ENCODE data around the gene ZNF397.

Gene ZNF397

DNA sequence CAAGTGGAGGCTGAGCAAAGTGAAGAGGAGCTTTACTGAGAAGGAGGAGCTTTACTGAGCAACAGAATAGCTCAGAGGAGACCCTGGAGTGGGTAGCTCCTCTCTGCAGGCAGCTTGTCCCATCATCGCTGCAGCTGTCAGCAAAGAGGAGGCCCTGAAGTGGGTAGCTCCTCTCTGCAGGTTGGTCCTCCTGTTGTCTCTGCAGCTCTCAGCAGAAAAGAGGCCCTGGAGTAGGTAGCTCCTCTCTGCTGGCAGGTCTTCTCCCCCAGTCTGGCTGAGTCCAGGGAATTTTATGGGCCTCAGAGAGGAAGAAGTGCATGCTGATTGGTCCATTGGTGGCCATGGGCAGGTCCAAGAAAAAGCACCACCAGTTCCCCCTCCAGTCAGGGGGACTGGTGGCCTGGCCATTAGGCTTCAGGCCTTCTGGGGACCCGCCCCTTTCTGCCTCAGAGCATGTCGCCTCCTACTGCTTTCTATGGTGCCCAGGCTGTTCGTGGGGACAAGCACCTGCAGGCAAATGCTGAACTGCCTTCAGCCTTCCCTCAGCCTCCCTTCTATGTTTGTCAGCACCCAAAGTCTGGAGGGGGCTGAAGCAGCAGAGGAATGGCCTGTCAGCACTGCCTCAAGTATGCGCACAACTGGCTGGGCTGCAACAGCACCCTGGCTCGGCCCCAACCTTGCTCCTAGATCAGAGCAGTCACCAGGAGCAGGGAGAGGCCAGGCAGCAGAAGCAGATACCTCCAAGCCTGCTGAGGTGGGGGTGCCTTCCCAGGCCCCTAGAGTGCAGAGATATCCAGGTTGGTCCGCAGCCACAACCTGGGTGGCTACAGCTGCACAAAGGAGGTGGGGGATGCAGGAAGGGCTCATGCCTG is 43.3 kb downstream of the ZNF397 start:
- no peak overlapping the region for H3K4me3 ChIP-seq (ENCODE audit: control insufficient read depth, low read depth, low read length)
- TF ChIP-seq, protein P1, sequence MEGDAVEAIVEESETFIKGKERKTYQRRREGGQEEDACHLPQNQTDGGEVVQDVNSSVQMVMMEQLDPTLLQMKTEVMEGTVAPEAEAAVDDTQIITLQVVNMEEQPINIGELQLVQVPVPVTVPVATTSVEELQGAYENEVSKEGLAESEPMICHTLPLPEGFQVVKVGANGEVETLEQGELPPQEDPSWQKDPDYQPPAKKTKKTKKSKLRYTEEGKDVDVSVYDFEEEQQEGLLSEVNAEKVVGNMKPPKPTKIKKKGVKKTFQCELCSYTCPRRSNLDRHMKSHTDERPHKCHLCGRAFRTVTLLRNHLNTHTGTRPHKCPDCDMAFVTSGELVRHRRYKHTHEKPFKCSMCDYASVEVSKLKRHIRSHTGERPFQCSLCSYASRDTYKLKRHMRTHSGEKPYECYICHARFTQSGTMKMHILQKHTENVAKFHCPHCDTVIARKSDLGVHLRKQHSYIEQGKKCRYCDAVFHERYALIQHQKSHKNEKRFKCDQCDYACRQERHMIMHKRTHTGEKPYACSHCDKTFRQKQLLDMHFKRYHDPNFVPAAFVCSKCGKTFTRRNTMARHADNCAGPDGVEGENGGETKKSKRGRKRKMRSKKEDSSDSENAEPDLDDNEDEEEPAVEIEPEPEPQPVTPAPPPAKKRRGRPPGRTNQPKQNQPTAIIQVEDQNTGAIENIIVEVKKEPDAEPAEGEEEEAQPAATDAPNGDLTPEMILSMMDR (IDR thresholded peaks at IDR 0.05; ENCODE audit: control insufficient read depth, insufficient read depth, low read depth, low read length, missing control alignments), result no peak

DNA sequence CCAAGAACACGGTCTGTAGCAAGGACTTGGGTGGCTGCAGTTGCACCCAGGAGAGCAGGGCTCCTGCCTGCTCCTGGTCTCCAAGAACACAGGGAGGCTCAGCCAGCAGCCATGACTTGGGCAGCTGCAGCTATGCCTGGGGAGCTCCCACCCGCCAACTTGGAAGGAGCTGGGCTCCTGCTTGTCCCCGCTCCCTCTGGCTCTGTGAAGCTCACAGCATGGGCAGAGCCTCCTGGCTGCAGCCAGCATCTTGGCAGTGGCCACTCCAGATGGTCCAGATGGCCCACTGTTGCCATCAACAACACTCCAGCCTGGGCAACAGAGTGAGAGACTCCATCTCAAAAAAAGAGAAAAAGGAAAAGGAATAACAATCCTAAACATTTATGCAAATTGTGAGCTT is 44.0 kb downstream of the ZNF397 start:
- DNase-seq (ENCODE audit: low read depth), result no peak
- TF ChIP-seq, protein P1 (IDR thresholded peaks at IDR 0.05; ENCODE audit: control insufficient read depth, insufficient read depth, low read depth, low read length, missing control alignments), result no peak
- no peak overlapping the region for H3K4me3 ChIP-seq (ENCODE audit: control insufficient read depth, low read depth, low read length)

More for the DNA sequence above, 43.3 kb downstream of the ZNF397 start:
- DNase-seq (ENCODE audit: low read depth), result no peak

DNA sequence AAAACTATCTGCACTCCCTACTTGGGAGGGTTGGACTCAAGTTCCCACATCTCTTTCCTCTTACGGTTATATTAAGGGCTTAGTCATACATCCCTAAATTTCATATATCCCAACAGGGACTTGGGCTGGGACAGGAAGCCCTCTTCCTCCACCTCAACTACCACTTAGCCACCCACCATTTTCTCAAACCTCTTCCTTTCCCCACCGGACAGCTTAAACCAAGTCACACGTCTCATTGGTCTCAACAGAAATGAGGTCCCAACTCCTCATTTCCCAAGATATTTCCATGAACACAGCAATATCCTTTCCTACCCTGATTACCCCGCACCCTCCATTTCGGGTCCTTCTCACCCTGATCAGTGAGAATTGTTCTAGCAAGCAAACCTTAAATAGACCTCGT is 48.5 kb downstream of the ZNF397 start:
- no peak for DNase-seq (ENCODE audit: low read depth)
- TF ChIP-seq, protein P1 (IDR thresholded peaks at IDR 0.05; ENCODE audit: control insufficient read depth, insufficient read depth, low read depth, low read length, missing control alignments), result no peak
- H3K4me3 ChIP-seq (ENCODE audit: control insufficient read depth, low read depth, low read length), result peak overlapping the region; percentile 80

DNA sequence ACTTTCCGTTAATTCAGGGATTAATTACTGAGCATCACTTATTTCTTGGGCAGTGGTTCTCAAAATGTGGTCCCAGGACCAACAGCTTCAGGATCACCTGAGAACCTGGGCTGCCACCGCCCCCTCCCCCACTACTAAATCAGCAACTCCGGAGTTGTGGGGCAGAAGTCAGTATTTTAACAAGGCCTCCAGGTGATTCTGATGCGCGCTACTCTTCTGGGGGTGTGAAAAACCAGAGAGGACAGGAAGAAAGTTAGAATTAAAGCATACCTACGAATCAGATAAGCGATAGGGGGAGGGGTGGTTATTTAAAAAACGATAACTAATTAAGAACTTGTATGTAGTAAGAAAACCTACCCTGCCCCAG is 48.9 kb downstream of the ZNF397 start:
- peak overlapping the region; percentile 80 for H3K4me3 ChIP-seq (ENCODE audit: control insufficient read depth, low read depth, low read length)
- TF ChIP-seq, protein P1 (IDR thresholded peaks at IDR 0.05; ENCODE audit: control insufficient read depth, insufficient read depth, low read depth, low read length, missing control alignments), result no peak
- DNase-seq (ENCODE audit: low read depth), result no peak

DNA sequence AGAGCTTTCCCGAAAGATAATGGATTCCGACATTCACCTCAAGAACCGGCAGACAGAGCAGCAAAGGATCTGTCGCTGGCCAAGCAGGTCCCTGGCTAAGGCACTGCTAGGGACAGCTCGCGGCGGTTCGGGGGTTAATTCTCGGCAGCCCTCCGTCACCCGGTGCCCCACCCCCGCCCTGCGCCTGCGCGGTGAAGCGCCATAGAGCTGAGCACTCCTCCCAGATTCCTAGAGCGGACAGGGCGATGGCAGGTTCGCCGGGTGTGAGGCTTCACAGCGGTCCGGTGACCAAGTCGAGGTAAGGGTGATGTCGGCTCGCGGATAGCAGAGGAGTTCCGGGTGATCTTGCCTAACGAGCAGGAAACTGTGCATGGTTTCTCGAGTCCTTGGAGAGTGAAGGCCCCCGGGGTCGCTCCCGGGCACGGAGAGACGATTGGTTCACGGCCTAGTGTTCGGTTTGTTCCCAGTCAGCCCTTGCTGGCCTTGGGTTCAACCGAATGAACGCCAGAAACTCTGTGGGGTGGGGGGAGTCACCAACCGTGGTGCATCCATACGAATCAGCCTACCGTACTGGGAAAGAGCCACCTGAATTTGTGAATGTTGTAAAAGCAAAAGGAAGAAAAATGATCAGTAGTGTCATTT is 49.4 kb downstream of the ZNF397 start, which contains the start of gene ZSCAN30:
Gene ZSCAN30, minus strand, starts transcription at position 136 of the 642 bp plus-strand sequence. CDS start 25,877 bp downstream, outside the sequence.
- DNase-seq (ENCODE audit: low read depth), result peak; percentile 75
- TF ChIP-seq, protein P1 (IDR thresholded peaks at IDR 0.05; ENCODE audit: control insufficient read depth, insufficient read depth, low read depth, low read length, missing control alignments), result no peak
- peak within 1 kb of the TSS; percentile 80 for H3K4me3 ChIP-seq (ENCODE audit: control insufficient read depth, low read depth, low read length)

DNA sequence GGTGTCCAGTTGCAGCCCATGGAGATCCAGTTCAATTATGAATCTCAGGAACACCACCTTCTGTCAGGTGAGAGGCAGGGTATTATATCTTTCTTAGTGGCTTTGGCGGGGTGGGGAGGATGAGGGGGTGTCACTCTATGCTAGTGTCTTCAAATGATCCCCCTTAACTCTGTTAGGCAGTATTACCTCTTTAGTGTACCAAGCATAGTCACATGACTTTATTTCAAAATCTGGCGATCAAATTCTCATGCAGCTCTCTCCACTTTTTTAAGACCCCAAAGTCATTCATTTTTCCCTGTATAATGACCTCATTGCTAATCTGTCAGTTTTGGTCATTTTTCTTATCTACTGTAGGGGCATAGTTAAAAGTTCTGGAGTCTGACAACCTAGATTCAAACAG is 50.3 kb downstream of the ZNF397 start:
- DNase-seq (ENCODE audit: low read depth), result no peak
- peak overlapping the region; percentile 80 for H3K4me3 ChIP-seq (ENCODE audit: control insufficient read depth, low read depth, low read length)
- TF ChIP-seq, protein P1 (IDR thresholded peaks at IDR 0.05; ENCODE audit: control insufficient read depth, insufficient read depth, low read depth, low read length, missing control alignments), result no peak

Measured in AG09309 (cell line).